T-helper 1 cell (primary cell): Measurements from ENCODE around the gene GPX3.

ENCODE experiments used
- DNase-seq, 5 donors: peaks; one replicate each; pipeline ENCODE4 v3.0.0-alpha.2; 2012 to 2020

The GPX3 gene

GRCh38 chr5:151034422-151035379 is 14.3 kb downstream of the GPX3 start:
- no peak for DNase-seq

- DNase-seq: no peak
Measured at GRCh38 chr5:151036556-151036955, 16.2 kb downstream of the GPX3 start.

- DNase-seq: no peak
Measured at GRCh38 chr5:151037561-151038411, 17.4 kb downstream of the GPX3 start.

GRCh38 chr5:151038412-151038745 is 18.0 kb downstream of the GPX3 start:
- DNase-seq: no peak

- no peak for DNase-seq
Measured at GRCh38 chr5:151038801-151039238, 18.4 kb downstream of the GPX3 start.

- no peak for DNase-seq
Measured at GRCh38 chr5:151039665-151040064, 19.3 kb downstream of the GPX3 start.

- DNase-seq: no peak
Measured at GRCh38 chr5:151040211-151040747, 19.9 kb downstream of the GPX3 start.

- no peak for DNase-seq
Measured at GRCh38 chr5:151041577-151042268, 21.3 kb downstream of the GPX3 start.

GRCh38 chr5:151042453-151043093 is 22.2 kb downstream of the GPX3 start:
- no peak for DNase-seq

GRCh38 chr5:151047814-151048425 is 27.5 kb downstream of the GPX3 start:
- DNase-seq: peak in 1 of 5 donors; percentile 12

- DNase-seq: no peak
Measured at GRCh38 chr5:151048526-151048925, 28.1 kb downstream of the GPX3 start.

GRCh38 chr5:151051066-151051930 is 30.9 kb downstream of the GPX3 start:
- DNase-seq: peak; percentile 23 to 68 (median 51)

- no peak for DNase-seq
Measured at GRCh38 chr5:151051931-151052608, 31.7 kb downstream of the GPX3 start.

- no peak for DNase-seq
Measured at GRCh38 chr5:151052836-151053235, 32.4 kb downstream of the GPX3 start.

GRCh38 chr5:151053796-151054462 is 33.5 kb downstream of the GPX3 start:
- DNase-seq: no peak

- DNase-seq: no peak
Measured at GRCh38 chr5:151054709-151055108, 34.3 kb downstream of the GPX3 start.

- DNase-seq: no peak
Measured at GRCh38 chr5:151055336-151055735, 34.9 kb downstream of the GPX3 start.

GRCh38 chr5:151056379-151057325 is 36.3 kb downstream of the GPX3 start:
- DNase-seq: no peak
